RWPE2 (cell line): ENCODE results near the gene ETV5.

Experiments
- ATAC-seq: fragments of 200-7000 bp; cut with Tn5 transposase; 3 replicates; pipeline ENCODE4 v1.9.1; 2021; ENCODE audit warnings: low read depth
- DNase-seq: peaks from one replicate; pipeline ENCODE4 v3.0.0-alpha.2; 2020; ENCODE audit warnings: low spot score
- H3K27ac ChIP-seq: fragments of 450-650 bp; 2 replicates; pipeline ENCODE4 v1.5.1; 2017; ENCODE audit warnings: mild to moderate bottlenecking; ENCODE audit not compliant: poor library complexity, severe bottlenecking
- H3K27me3 ChIP-seq: fragments of 250-450 bp; sonication (Bioruptor Pico); 2 replicates; pipeline ENCODE4 v1.5.1; 2021; ENCODE audit warnings: mild to moderate bottlenecking, moderate library complexity; ENCODE audit not compliant: insufficient read depth, poor library complexity, severe bottlenecking
- H3K36me3 ChIP-seq: fragments of 250-450 bp; sonication (Bioruptor Pico); 2 replicates; pipeline ENCODE4 v1.5.1; 2020; ENCODE audit warnings: low read depth, mild to moderate bottlenecking, moderate library complexity
- H3K4me1 ChIP-seq: fragments of 250-450 bp; sonication (Bioruptor Pico); 2 replicates; pipeline ENCODE4 v1.5.1; 2021; ENCODE audit warnings: mild to moderate bottlenecking, moderate library complexity; ENCODE audit not compliant: insufficient read depth, poor library complexity, severe bottlenecking
- H3K4me3 ChIP-seq: fragments of 250-450 bp; sonication (Bioruptor Pico); 2 replicates; pipeline ENCODE4 v1.5.1; 2021; ENCODE audit warnings: mild to moderate bottlenecking, moderate library complexity; ENCODE audit not compliant: severe bottlenecking
- H3K9me3 ChIP-seq: fragments of 250-450 bp; sonication (Bioruptor Pico); 2 replicates; pipeline ENCODE4 v1.5.1; 2021; ENCODE audit warnings: mild to moderate bottlenecking, moderate library complexity; ENCODE audit not compliant: severe bottlenecking
- TF ChIP-seq, protein P1 (sequence below): fragments of 450-650 bp; IDR thresholded peaks from one replicate; pipeline ENCODE4 v1.5.1; 2017; ENCODE audit warnings: mild to moderate bottlenecking, moderate library complexity; ENCODE audit not compliant: poor library complexity, severe bottlenecking

ETV5 gene

DNA sequence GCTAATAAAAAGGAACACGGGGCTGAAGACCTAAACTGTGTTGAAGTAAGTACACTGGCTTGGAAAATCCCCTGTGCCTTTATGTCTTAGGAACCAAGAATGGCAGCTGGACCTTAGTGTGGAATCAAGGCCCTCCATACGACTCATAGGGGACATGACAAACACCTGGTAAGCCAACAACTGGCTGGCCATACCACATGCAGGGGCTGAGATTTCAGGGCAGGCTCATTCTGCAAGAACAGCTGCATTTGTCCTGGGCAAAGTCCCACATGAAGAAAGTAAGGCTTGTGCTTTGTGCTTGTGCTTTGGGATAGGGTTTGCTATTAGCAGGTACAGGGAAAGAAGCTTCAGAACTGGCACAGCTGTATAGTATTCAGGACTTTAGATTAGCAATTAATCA is 18.0 kb downstream of the ETV5 start:
- peaks cover 3% of the 10 kb centered on the region for H3K9me3 ChIP-seq
- no peak overlapping the region for H3K27ac ChIP-seq
- H3K36me3 ChIP-seq = peaks cover 28% of the 10 kb centered on the region
- H3K4me1 ChIP-seq = peaks cover 5% of the 10 kb centered on the region
- TF ChIP-seq, protein P1, sequence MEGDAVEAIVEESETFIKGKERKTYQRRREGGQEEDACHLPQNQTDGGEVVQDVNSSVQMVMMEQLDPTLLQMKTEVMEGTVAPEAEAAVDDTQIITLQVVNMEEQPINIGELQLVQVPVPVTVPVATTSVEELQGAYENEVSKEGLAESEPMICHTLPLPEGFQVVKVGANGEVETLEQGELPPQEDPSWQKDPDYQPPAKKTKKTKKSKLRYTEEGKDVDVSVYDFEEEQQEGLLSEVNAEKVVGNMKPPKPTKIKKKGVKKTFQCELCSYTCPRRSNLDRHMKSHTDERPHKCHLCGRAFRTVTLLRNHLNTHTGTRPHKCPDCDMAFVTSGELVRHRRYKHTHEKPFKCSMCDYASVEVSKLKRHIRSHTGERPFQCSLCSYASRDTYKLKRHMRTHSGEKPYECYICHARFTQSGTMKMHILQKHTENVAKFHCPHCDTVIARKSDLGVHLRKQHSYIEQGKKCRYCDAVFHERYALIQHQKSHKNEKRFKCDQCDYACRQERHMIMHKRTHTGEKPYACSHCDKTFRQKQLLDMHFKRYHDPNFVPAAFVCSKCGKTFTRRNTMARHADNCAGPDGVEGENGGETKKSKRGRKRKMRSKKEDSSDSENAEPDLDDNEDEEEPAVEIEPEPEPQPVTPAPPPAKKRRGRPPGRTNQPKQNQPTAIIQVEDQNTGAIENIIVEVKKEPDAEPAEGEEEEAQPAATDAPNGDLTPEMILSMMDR = no peak
- H3K4me3 ChIP-seq = no peak overlapping the region
- no peaks in the 10 kb centered on the region for H3K27me3 ChIP-seq
- DNase-seq = no peak
- ATAC-seq = no peak

DNA sequence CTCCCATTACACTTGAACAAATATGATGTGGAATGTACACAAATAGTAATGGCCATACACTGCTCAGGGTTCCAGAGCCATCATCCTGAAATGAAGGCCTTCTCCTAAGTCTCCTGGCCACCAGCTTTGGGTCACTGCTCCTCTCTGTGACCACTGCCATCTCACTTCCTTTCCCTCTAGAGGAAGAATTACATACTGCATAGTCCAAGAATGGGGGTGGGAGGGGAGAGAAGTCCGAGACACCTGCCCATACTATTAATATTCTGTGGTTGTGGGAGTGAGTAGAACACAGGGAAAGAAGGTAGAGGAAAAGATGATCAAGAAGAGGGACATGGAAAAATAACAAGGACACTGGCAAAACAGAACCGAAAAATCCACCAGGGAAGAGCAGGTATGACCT is 20.6 kb downstream of the ETV5 start:
- peaks cover 3% of the 10 kb centered on the region for H3K9me3 ChIP-seq
- TF ChIP-seq, protein P1 = no peak
- no peak for DNase-seq
- no peak overlapping the region for H3K4me3 ChIP-seq
- no peak overlapping the region for H3K27ac ChIP-seq
- H3K36me3 ChIP-seq = peaks cover 17% of the 10 kb centered on the region; the same call in 1 of the 2 replicates
- no peaks in the 10 kb centered on the region for H3K27me3 ChIP-seq
- no peak for ATAC-seq
- peaks cover 5% of the 10 kb centered on the region for H3K4me1 ChIP-seq

DNA sequence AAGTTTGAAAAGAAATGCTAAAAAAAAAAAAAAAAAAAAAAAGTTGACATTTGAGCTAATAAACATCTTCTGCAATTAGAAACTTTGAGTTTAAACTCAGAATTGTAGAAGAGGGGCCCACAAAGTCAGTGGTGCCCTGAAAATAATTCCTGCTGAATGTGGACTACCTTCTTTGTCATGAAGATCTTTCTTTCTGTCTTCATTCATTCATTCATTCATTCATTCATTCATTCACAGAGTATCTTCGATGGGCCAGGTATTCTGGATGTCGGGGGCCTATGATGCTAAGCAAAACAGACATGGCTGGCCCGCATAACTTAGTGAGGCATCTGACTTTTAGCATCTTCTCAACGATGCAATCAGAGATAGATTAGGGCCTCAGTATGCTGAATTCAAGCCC is 24.6 kb downstream of the ETV5 start:
- Histone ChIP-seq H3K27ac (no peak overlapping the region), H3K27me3 (no peaks in the 10 kb centered on the region), H3K4me3 (no peak overlapping the region), H3K36me3 (peaks cover 35% of the 10 kb centered on the region), H3K9me3 (peaks cover 3% of the 10 kb centered on the region), H3K4me1 (peaks cover 5% of the 10 kb centered on the region)
- TF ChIP-seq, protein P1 = no peak
- ATAC-seq = no peak
- no peak for DNase-seq

DNA sequence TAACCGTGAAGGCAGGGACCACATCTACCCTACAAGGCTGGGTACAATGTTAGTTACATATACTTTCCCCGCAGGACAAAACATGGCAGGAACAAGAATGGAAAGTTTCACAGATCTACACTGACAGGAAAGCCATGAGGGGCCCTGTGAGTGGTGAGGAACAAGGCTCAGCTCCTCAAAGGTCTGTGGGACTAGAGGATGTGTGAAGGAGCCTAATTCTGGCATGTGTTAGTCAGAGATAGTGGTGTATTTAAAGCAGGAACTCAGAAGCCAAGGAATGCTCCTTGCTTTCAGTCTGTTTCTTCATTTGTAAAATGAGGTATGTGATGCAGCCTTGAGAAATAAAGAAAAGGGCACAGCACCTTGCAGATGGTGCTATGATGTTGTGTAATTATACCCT is 25.1 kb downstream of the ETV5 start:
- Histone ChIP-seq H3K4me1 (no peaks in the 10 kb centered on the region), H3K27ac (no peak overlapping the region), H3K27me3 (no peaks in the 10 kb centered on the region), H3K36me3 (peaks cover 40% of the 10 kb centered on the region), H3K9me3 (peaks cover 3% of the 10 kb centered on the region), H3K4me3 (no peak overlapping the region)
- DNase-seq (no peak), ATAC-seq (no peak)
- TF ChIP-seq, protein P1 = no peak

DNA sequence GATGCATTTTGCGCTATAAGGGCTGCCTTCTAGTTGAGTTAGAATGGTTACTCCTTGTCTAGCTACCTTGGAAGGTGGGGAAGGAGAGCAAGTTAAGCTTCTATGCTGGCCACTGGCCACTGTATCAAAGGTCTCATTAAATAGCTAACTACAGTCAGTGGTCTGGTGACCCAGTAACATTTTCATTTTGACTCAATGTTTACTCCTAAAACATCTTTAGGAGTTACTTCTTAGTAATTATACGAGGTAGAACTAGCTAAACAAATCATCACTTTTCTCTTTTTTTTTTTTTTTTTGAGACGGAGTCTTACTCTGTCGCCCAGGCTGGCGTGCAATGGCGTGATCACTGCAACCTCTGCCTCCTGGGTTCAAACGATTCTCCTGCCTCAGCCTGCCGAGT is 26.7 kb downstream of the ETV5 start:
- no peak for ATAC-seq
- no peaks in the 10 kb centered on the region for H3K27me3 ChIP-seq
- DNase-seq = no peak
- TF ChIP-seq, protein P1 = no peak
- peaks cover 44% of the 10 kb centered on the region for H3K36me3 ChIP-seq
- H3K9me3 ChIP-seq = no peaks in the 10 kb centered on the region
- H3K4me1 ChIP-seq = no peaks in the 10 kb centered on the region
- H3K27ac ChIP-seq = no peak overlapping the region
- no peak overlapping the region for H3K4me3 ChIP-seq
